ENCODE measurements around the gene PHACTR1.

GRCh38 chr6:13004601-13005000 is 288.0 kb downstream of the PHACTR1 start:
- no peak for TF ChIP-seq CTCF (conservative IDR thresholded peaks at IDR 0.05 in 1 of 2, IDR thresholded peaks at IDR 0.05 in 1 of 2; ENCODE audit: extremely low read depth in 1 of 2, insufficient read depth in 1 of 2, low read depth in 1 of 2, low read length in 2 of 2)
- TF ChIP-seq EZH2 (IDR thresholded peaks at IDR 0.05; ENCODE audit: borderline replicate concordance, low read length) = no peak
